Smooth muscle cell (in vitro differentiated cells): Measurements from ENCODE around the gene KLK11. TPM values are rescaled to one million over a fixed set of nuclear protein-coding genes. Genes with fewer than 3 reads are reported as not detected.

Experiments used
- DNase-seq: peaks from one replicate; lab custom pipeline; 2025; ENCODE audit not compliant: unreplicated experiment; lab: John Stamatoyannopoulos, UW
- H2AFZ ChIP-seq: fragments of 200-600 bp; sonication (generic); 2 replicates; pipeline ENCODE4 v1.6.0; 2016; ENCODE audit warnings: antibody characterized with exemption, low read depth, mild to moderate bottlenecking
- H3F3A ChIP-seq: fragments of 200-600 bp; sonication (generic); 2 replicates; pipeline ENCODE4 v1.6.0; 2017; ENCODE audit warnings: antibody characterized with exemption, low read depth
- H3K27ac ChIP-seq: fragments of 200-600 bp; sonication (generic); 2 replicates; pipeline ENCODE4 v1.5.1; 2016; ENCODE audit warnings: low read depth, mild to moderate bottlenecking
- H3K27me3 ChIP-seq: fragments of 200-600 bp; sonication (generic); 2 replicates; pipeline ENCODE4 v1.6.1; 2016; ENCODE audit warnings: low read depth, mild to moderate bottlenecking
- H3K36me3 ChIP-seq: fragments of 200-600 bp; sonication (generic); 2 replicates; pipeline ENCODE4 v1.5.1; 2016; ENCODE audit warnings: low read depth
- H3K4me1 ChIP-seq: fragments of 200-600 bp; sonication (generic); 2 replicates; pipeline ENCODE4 v1.5.1; 2016; ENCODE audit warnings: low read depth
- H3K4me2 ChIP-seq: fragments of 200-600 bp; sonication (generic); 2 replicates; pipeline ENCODE4 v1.6.0; 2016; ENCODE audit warnings: mild to moderate bottlenecking
- H3K4me3 ChIP-seq: fragments of 200-600 bp; sonication (generic); 2 replicates; pipeline ENCODE4 v1.5.1; 2016; ENCODE audit warnings: mild to moderate bottlenecking
- H3K79me2 ChIP-seq: fragments of 200-600 bp; sonication (generic); 2 replicates; pipeline ENCODE4 v1.6.0; 2016; ENCODE audit warnings: low read depth, mild to moderate bottlenecking
- H3K9ac ChIP-seq: fragments of 200-600 bp; sonication (generic); 2 replicates; pipeline ENCODE4 v1.6.0; 2016; ENCODE audit warnings: low read depth
- H3K9me3 ChIP-seq: fragments of 200-600 bp; sonication (generic); replicated peaks from 2 replicates; pipeline ENCODE4 v1.5.1; 2016; ENCODE audit warnings: low read depth
- H4K20me1 ChIP-seq: fragments of 200-600 bp; sonication (generic); 2 replicates; pipeline ENCODE4 v1.6.0; 2016; ENCODE audit warnings: low read depth
- CTCF ChIP-seq: fragments of 200-600 bp; sonication (generic); IDR thresholded peaks from 2 replicates; pipeline ENCODE4 v1.5.1; 2017; ENCODE audit warnings: borderline replicate concordance, mild to moderate bottlenecking, antibody characterized with exemption; ENCODE audit not compliant: insufficient read depth, poor library complexity, severe bottlenecking
- WGBS: methylation state at CpG from one replicate; pipeline ENCODE4 v1.1.7; 2016; ENCODE audit warnings: low lambda C conversion rate; 5-methylcytosine and 5-hydroxymethylcytosine counted together
- polyA plus RNA-seq: library from polyadenylated mRNA; unstranded; fragments of >200 nt; fragmentation: Nextera tagmentation; extraction: Ambion mirVana; gene quantifications from 2 replicates; pipeline ENCODE4 v1.2.1, GENCODE V29; 2016
- total RNA-seq: library from RNA; depleted of rRNA; stranded (reverse); fragments of >200 nt; gene quantifications from 2 replicates; pipeline ENCODE4 v1.2.3, GENCODE V29; 2014

Gene KLK11
- total and polyA plus RNA-seq, 2 experiments from 2014 or later: 0.97 to 2.1 TPM

DNA sequence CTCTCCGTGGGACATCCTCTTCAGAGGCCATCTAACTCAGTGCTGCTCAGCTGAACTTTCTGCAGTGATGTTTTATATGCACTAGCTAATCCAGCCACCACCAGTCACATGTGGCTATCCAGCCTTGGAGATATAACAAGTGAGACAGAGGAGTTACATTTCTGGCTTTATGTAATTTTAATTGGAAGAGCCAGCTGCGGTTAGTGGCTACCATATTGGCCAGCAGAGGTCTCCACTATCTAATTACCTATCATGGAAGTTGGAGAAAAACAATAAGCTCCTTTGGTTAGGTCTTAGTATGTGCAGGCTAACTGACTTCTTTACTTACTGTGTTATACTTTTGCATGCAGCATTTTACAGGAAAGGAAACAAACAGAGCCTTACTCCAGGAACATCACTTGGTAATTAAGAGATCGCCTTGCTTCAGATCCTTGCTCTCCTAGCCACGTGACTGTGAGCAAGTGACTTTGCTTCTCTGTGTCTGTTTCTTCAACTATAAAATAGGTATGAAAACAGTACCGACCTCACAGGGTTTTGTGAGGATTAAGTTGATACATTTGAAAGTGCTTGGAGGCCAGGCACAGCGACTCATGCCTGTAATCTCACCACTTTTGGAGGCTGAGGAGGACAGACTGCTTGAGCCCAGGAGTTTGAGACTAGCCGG is 5.3 kb downstream of the KLK11 start:
- DNase-seq: no peak
- peaks cover 14% of the 10 kb centered on the region for H3K4me1 ChIP-seq
- no peaks in the 10 kb centered on the region for H3F3A ChIP-seq
- no peaks in the 10 kb centered on the region for H3K79me2 ChIP-seq
- no peaks in the 10 kb centered on the region for H3K36me3 ChIP-seq
- no peak overlapping the region for H3K9ac ChIP-seq
- H3K27me3 ChIP-seq: peaks cover 46% of the 10 kb centered on the region
- H2AFZ ChIP-seq: no peak overlapping the region
- no peaks in the 10 kb centered on the region for H4K20me1 ChIP-seq
- no peak overlapping the region for H3K27ac ChIP-seq
- 34% methylated on average over 7 of the region's 7 CpGs for WGBS
- H3K4me2 ChIP-seq: no peak overlapping the region
- TF ChIP-seq CTCF: peak; percentile 64
- H3K9me3 ChIP-seq: no peaks in the 10 kb centered on the region
- no peak overlapping the region for H3K4me3 ChIP-seq

- no peak for DNase-seq
- no peaks in the 10 kb centered on the region for H3K79me2 ChIP-seq
- H4K20me1 ChIP-seq: no peaks in the 10 kb centered on the region
- no peak within 1 kb of the TSS for H3K27ac ChIP-seq
- no peak within 1 kb of the TSS for H2AFZ ChIP-seq
- WGBS: 21% methylated on average over 7 of the region's 14 CpGs
- H3K4me3 ChIP-seq: peak within 1 kb of the TSS; percentile 10
- TF ChIP-seq CTCF: no peak
- H3K4me2 ChIP-seq: peak within 1 kb of the TSS; percentile 69
- H3K4me1 ChIP-seq: peaks cover 14% of the 10 kb centered on the region
- H3K9ac ChIP-seq: no peak within 1 kb of the TSS
- no peaks in the 10 kb centered on the region for H3K9me3 ChIP-seq
- peaks cover 60% of the 10 kb centered on the region for H3K27me3 ChIP-seq
- no peaks in the 10 kb centered on the region for H3K36me3 ChIP-seq
- no peaks in the 10 kb centered on the region for H3F3A ChIP-seq
Observed at GRCh38 chr19:51019544-51019925, 6.9 kb downstream of the KLK11 start, which contains the start of gene KLK10. KLK10 (minus strand) TSS chr19:51019709; CDS start chr19:51019130, 579 bp downstream.

- peak overlapping the region; percentile 10 for H3K4me3 ChIP-seq
- H3K79me2 ChIP-seq: no peaks in the 10 kb centered on the region
- no peak overlapping the region for H3K27ac ChIP-seq
- H3K9ac ChIP-seq: no peak overlapping the region
- H2AFZ ChIP-seq: no peak overlapping the region
- 4% methylated on average over 32 of the region's 68 CpGs for WGBS
- peaks cover 63% of the 10 kb centered on the region for H3K27me3 ChIP-seq
- no peaks in the 10 kb centered on the region for H3F3A ChIP-seq
- DNase-seq: no peak
- H3K4me2 ChIP-seq: peak overlapping the region; percentile 69
- H4K20me1 ChIP-seq: no peaks in the 10 kb centered on the region
- no peaks in the 10 kb centered on the region for H3K36me3 ChIP-seq
- TF ChIP-seq CTCF: no peak
- peaks cover 14% of the 10 kb centered on the region for H3K4me1 ChIP-seq
- no peaks in the 10 kb centered on the region for H3K9me3 ChIP-seq
Observed at GRCh38 chr19:51018745-51019543, 7.5 kb downstream of the KLK11 start.
